Skeletal muscle tissue (tissue), 4 donors: ENCODE measurements around the gene PPP1R15A. TPM values are rescaled to one million over a fixed set of nuclear protein-coding genes. Genes with fewer than 3 reads are reported as not detected.
A peak's percentile ranks its signal among the peaks of the same experiment; 100 is the strongest.

Source experiments
- H3K27ac ChIP-seq: one replicate; pipeline ENCODE4 v1.7.0; 2013; ENCODE audit warnings: mild to moderate bottlenecking, low read depth, low read length, inconsistent platforms
- H3K27me3 ChIP-seq, 3 donors: one replicate each; pipeline ENCODE4 v1.7.0; 2013; ENCODE audit warnings: low read length in 3 of 3; ENCODE audit not compliant: control insufficient read depth in 3 of 3, insufficient read depth in 3 of 3
- H3K36me3 ChIP-seq, 3 donors: one replicate each; pipeline ENCODE4 v1.7.0; 2013; ENCODE audit warnings: low read length in 3 of 3; ENCODE audit not compliant: control insufficient read depth in 3 of 3, insufficient read depth in 3 of 3
- H3K4me1 ChIP-seq, 3 donors: one replicate each; pipeline ENCODE4 v1.7.0; 2013; ENCODE audit warnings: low read length in 3 of 3, mild to moderate bottlenecking in 3 of 3; ENCODE audit not compliant: control insufficient read depth in 3 of 3, insufficient read depth in 3 of 3
- H3K4me3 ChIP-seq, 3 donors: one replicate each; pipeline ENCODE4 v1.7.0; 2013; ENCODE audit warnings: low read length in 3 of 3
- H3K9ac ChIP-seq, 3 donors: one replicate each; pipeline ENCODE4 v1.7.0; 2013; ENCODE audit warnings: low read length in 3 of 3, mild to moderate bottlenecking in 3 of 3, moderate library complexity in 2 of 3, low read depth in 1 of 3
- H3K9me3 ChIP-seq, 3 donors: one replicate each; pipeline ENCODE4 v1.7.0; 2013; ENCODE audit warnings: low read length in 3 of 3; ENCODE audit not compliant: control insufficient read depth in 3 of 3
- total RNA-seq: library from RNA; depleted of rRNA; stranded (reverse); fragments of >200 nt; gene quantifications from one replicate; pipeline ENCODE4 v1.2.3, GENCODE V29; 2014
- donor health status: Osteomylitis.

PPP1R15A gene
- 26.1 TPM for total RNA-seq

- H3K4me1 ChIP-seq = peaks cover 43 to 51% (median 51%) of the 10 kb centered on the region in 3 donors
- no peaks in the 10 kb centered on the region for H3K9me3 ChIP-seq
- peaks cover 20 to 39% (median 33%) of the 10 kb centered on the region in 3 donors for H3K36me3 ChIP-seq
- peak within 1 kb of the TSS; percentile 100 for H3K9ac ChIP-seq
- peak within 1 kb of the TSS; percentile 100 for H3K27ac ChIP-seq
- H3K27me3 ChIP-seq = no peaks in the 10 kb centered on the region
- H3K4me3 ChIP-seq = peak within 1 kb of the TSS; percentile 94 to 100 (median 97)
Observed at GRCh38 chr19:48872182-48872883, at the start of gene PPP1R15A. PPP1R15A (plus strand) TSS chr19:48872421; CDS start chr19:48873234, 813 bp downstream.

GRCh38 chr19:48822514-48822913, 49.7 kb upstream of the PPP1R15A start:
- Histone ChIP-seq H3K4me3 (no peak overlapping the region), H3K27ac (no peak overlapping the region), H3K9ac (no peak overlapping the region), H3K36me3 (no peaks in the 10 kb centered on the region), H3K27me3 (no peaks in the 10 kb centered on the region), H3K9me3 (no peaks in the 10 kb centered on the region), H3K4me1 (peaks cover 15 to 19% (median 17%) of the 10 kb centered on the region in 3 donors)

- Histone ChIP-seq H3K27me3 (no peaks in the 10 kb centered on the region), H3K4me1 (no peaks in the 10 kb centered on the region), H3K27ac (no peak overlapping the region), H3K9ac (no peak overlapping the region), H3K4me3 (no peak overlapping the region), H3K9me3 (no peaks in the 10 kb centered on the region), H3K36me3 (no peaks in the 10 kb centered on the region)
Observed at GRCh38 chr19:48826606-48827020, 45.6 kb upstream of the PPP1R15A start.

- Histone ChIP-seq H3K9me3 (no peaks in the 10 kb centered on the region), H3K9ac (no peak overlapping the region), H3K27ac (no peak overlapping the region), H3K27me3 (no peaks in the 10 kb centered on the region), H3K4me1 (no peaks in the 10 kb centered on the region), H3K36me3 (peaks cover 0 to 2% (median 0%) of the 10 kb centered on the region in 3 donors), H3K4me3 (no peak overlapping the region)
Observed at GRCh38 chr19:48830088-48830487, 42.1 kb upstream of the PPP1R15A start.

DNA sequence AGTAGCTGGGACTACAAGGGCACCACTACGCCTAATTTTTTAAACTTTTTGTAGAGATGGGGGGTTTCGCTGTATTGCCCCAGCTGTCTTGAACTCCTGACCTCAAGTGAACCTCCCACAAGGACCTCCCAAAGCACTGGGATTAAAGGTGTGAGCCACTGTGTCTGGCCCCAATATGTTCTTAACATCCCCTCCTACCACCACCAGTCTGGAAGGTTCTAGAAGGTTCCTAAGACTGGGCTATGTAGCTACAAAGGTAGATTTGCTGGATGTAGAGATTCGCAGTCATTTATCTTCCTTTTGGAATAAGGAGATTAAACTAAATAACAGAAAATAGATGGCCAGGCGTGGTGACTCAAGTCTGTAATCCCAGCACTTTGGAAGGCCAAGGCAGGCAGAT, 41.3 kb upstream of the PPP1R15A start:
- Histone ChIP-seq H3K27ac (no peak overlapping the region), H3K9me3 (no peaks in the 10 kb centered on the region), H3K4me3 (no peak overlapping the region), H3K36me3 (peaks cover 0 to 2% (median 0%) of the 10 kb centered on the region in 3 donors), H3K27me3 (no peaks in the 10 kb centered on the region), H3K4me1 (peaks cover 2 to 7% (median 7%) of the 10 kb centered on the region in 3 donors), H3K9ac (no peak overlapping the region)

DNA sequence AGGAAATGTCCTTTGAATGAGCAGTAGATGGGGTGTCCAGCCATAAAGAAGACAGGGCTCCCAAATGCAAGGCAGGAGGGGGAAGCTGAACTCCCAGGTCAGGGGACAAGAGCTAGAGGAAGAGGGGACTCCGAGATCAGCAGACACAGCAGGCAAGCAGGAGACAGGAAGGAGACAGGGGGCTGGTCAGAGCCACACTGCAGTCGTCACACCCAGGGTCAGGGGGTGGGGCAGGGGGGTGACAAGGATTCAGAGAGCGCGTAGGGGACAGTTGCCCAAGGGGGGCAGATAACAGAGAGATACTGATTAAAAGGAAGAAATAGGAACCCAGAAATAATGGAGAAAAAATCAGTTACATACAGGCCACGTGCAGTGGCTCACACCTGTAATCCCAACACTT, 39.2 kb upstream of the PPP1R15A start:
- H3K9me3 ChIP-seq = no peaks in the 10 kb centered on the region
- H3K9ac ChIP-seq = no peak overlapping the region
- no peaks in the 10 kb centered on the region for H3K27me3 ChIP-seq
- H3K27ac ChIP-seq = no peak overlapping the region
- peaks cover 5 to 14% (median 13%) of the 10 kb centered on the region in 3 donors for H3K4me1 ChIP-seq
- H3K36me3 ChIP-seq = peaks cover 0 to 2% (median 0%) of the 10 kb centered on the region in 3 donors
- H3K4me3 ChIP-seq = no peak overlapping the region

- Histone ChIP-seq H3K9me3 (no peaks in the 10 kb centered on the region), H3K4me1 (peaks cover 5 to 14% (median 13%) of the 10 kb centered on the region in 3 donors), H3K4me3 (no peak overlapping the region), H3K9ac (no peak overlapping the region), H3K27ac (no peak overlapping the region), H3K36me3 (peaks cover 0 to 2% (median 0%) of the 10 kb centered on the region in 3 donors), H3K27me3 (no peaks in the 10 kb centered on the region)
Observed at GRCh38 chr19:48833977-48834376, 38.2 kb upstream of the PPP1R15A start.

- Histone ChIP-seq H3K4me1 (peaks cover 5 to 14% (median 13%) of the 10 kb centered on the region in 3 donors), H3K4me3 (peak overlapping the region; percentile 58 to 69 (median 65)), H3K36me3 (peaks cover 0 to 2% (median 0%) of the 10 kb centered on the region in 3 donors), H3K27me3 (no peaks in the 10 kb centered on the region), H3K9ac (peak overlapping the region; percentile 54 to 81 (median 77)), H3K27ac (peak overlapping the region; percentile 64), H3K9me3 (no peaks in the 10 kb centered on the region)
Observed at GRCh38 chr19:48835734-48836088, 36.5 kb upstream of the PPP1R15A start.

DNA sequence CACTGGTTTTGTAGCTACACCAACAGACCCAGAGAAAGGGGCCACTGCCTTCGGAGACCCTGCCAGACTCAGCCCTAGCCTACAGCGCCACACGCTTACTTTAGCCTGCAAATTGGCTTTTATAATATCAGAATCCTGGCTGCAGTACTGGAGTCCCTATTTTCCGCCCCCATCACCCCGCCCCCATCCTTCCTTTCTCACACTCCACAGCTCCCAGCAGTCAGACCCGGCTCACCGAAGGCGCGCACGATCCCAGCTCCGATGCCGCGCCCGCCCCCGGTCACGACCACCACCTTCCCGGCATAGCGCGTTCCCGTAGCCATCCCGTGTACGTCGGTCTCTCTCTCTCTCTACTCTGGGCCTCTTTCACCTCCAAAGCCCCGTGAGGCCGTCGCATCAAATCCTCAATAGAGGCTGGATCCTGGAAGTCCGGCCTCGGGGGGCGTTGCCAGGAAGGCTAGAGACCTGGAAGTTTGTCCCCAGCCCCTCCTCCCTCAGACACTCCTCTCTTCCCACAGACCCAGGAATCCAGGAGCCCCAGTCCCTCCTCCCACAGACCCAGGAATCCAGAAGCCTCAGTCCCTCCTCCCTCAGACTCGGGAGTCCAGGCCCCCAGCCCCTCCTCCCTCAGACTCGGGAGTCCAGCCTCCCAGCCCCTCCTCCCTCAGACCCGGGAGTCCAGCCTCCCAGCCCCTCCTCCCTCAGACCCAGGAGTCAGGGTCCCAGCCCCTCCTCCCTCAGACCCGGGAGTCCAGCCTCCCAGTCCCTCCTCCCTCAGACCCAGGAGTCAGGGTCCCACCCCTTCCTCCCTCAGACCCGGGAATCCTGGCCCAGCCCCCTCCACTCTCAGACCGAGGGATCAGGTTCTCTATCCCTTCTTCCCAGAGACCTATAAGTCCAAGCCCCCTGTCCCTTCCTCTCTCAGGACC, 35.9 kb upstream of the PPP1R15A start, which contains the start of gene HSD17B14:
Gene HSD17B14, minus strand, starts transcription at position 403 of the 929 bp plus-strand sequence. Its CDS starts 80 bp downstream, at position 323.
- Histone ChIP-seq H3K27me3 (no peaks in the 10 kb centered on the region), H3K9ac (peak within 1 kb of the TSS; percentile 54 to 81 (median 77)), H3K4me1 (peaks cover 5 to 14% (median 13%) of the 10 kb centered on the region in 3 donors)

More for the DNA sequence above, 35.9 kb upstream of the PPP1R15A start, which contains the start of gene HSD17B14:
- H3K4me3 ChIP-seq = peak within 1 kb of the TSS; percentile 58 to 69 (median 65)
- H3K27ac ChIP-seq = peak within 1 kb of the TSS; percentile 64
- H3K9me3 ChIP-seq = no peaks in the 10 kb centered on the region
- peaks cover 0 to 2% (median 0%) of the 10 kb centered on the region in 3 donors for H3K36me3 ChIP-seq
